CD8-positive, alpha-beta memory T cell (primary cell): ENCODE measurements around the gene SESN3. TPM values are rescaled to one million over a fixed set of nuclear protein-coding genes. Genes with fewer than 3 reads are reported as not detected.
A peak's percentile ranks its signal among the peaks of the same experiment; 100 is the strongest.

Source experiments
- CTCF ChIA-PET: fragments of 350-600 bp; sonication (Branson Sonifier 250); formaldehyde crosslinking; loops from one replicate; lab custom pipeline; 2021; ENCODE audit warnings: antibody characterized with exemption; lab: Charles Lee
- POLR2A ChIA-PET: fragments of 350-600 bp; sonication (Branson Sonifier 250); formaldehyde crosslinking; loops from one replicate; lab custom pipeline; 2021; ENCODE audit warnings: antibody characterized with exemption; lab: Charles Lee
- DNase-seq, 5 donors: peaks; one replicate each; pipeline versions ENCODE4 v3.0.0 to v3.0.0-alpha.2; 2020 to 2022; ENCODE audit warnings: mixed read lengths in 1 of 5
- H3K27ac ChIP-seq: one replicate; pipeline ENCODE4 v1.7.0; 2013; ENCODE audit warnings: low read depth, mild to moderate bottlenecking, low read length, moderate library complexity
- H3K27me3 ChIP-seq: 2 replicates; pipeline ENCODE4 v1.7.0; 2013; ENCODE audit warnings: low read length, mild to moderate bottlenecking; ENCODE audit not compliant: insufficient read depth, poor library complexity, severe bottlenecking
- H3K36me3 ChIP-seq: 2 replicates; pipeline ENCODE4 v1.7.0; 2013; ENCODE audit warnings: mild to moderate bottlenecking, low read length, moderate library complexity; ENCODE audit not compliant: insufficient read depth
- H3K4me1 ChIP-seq: 2 replicates; pipeline ENCODE4 v1.7.0; 2013; ENCODE audit warnings: mild to moderate bottlenecking, low read length, moderate library complexity; ENCODE audit not compliant: insufficient read depth
- H3K4me3 ChIP-seq: 2 replicates; pipeline ENCODE4 v1.7.0; 2013; ENCODE audit warnings: mild to moderate bottlenecking, low read length
- H3K9me3 ChIP-seq: 2 replicates; pipeline ENCODE4 v1.7.0; 2013; ENCODE audit warnings: mild to moderate bottlenecking, low read length
- H3K27ac Mint-ChIP-seq, 8 donors: one replicate each; pipeline ENCODE4 v1.8.0; 2020 to 2021; ENCODE audit warnings: mixed read lengths in 8 of 8, mild to moderate bottlenecking in 6 of 8, inconsistent platforms in 3 of 8, moderate library complexity in 3 of 8
- H3K27me3 Mint-ChIP-seq, 2 donors: one replicate each; pipeline ENCODE4 v1.8.0; 2020 to 2021; ENCODE audit warnings: mixed read lengths in 2 of 2, mild to moderate bottlenecking in 1 of 2, moderate library complexity in 1 of 2
- H3K36me3 Mint-ChIP-seq, 3 donors: one replicate each; pipeline ENCODE4 v1.8.0; 2020 to 2021; ENCODE audit warnings: mixed read lengths in 3 of 3, inconsistent platforms in 1 of 3, mild to moderate bottlenecking in 1 of 3
- H3K4me1 Mint-ChIP-seq, 3 donors: one replicate each; pipeline ENCODE4 v1.8.0; 2020 to 2021; ENCODE audit warnings: mixed read lengths in 3 of 3, inconsistent platforms in 1 of 3, mild to moderate bottlenecking in 1 of 3
- H3K4me3 Mint-ChIP-seq, 7 donors: one replicate each; pipeline ENCODE4 v1.8.0; 2020 to 2021; ENCODE audit warnings: mixed read lengths in 7 of 7, mild to moderate bottlenecking in 6 of 7, moderate library complexity in 4 of 7, inconsistent platforms in 2 of 7
- H3K9me3 Mint-ChIP-seq, 5 donors: one replicate each; pipeline ENCODE4 v1.8.0; 2020 to 2022; ENCODE audit warnings: mixed read lengths in 5 of 5, mild to moderate bottlenecking in 3 of 5, moderate library complexity in 2 of 5, inconsistent platforms in 1 of 5
- polyA plus RNA-seq: library from polyadenylated mRNA; unstranded; fragments of 300-500 nt; fragmentation: Illumina TruSeq; gene quantifications from one replicate; pipeline ENCODE4 v1.2.3, GENCODE V29; 2021
- total RNA-seq, 2 experiments: library from RNA; stranded (reverse); gene quantifications; one replicate each; pipeline ENCODE4 v1.2.3, GENCODE V29; 2021

The SESN3 gene
- total and polyA plus RNA-seq, 3 experiments from 2014 or later = 2.1 to 19.7 (median 18.8) TPM

- no peaks in the 10 kb centered on the region for H3K9me3 Mint-ChIP-seq
- H3K36me3 Mint-ChIP-seq = peaks cover 1 to 4% (median 4%) of the 10 kb centered on the region in 3 donors
- DNase-seq = no peak
- peaks cover 33 to 74% (median 54%) of the 10 kb centered on the region in 3 donors for H3K4me1 Mint-ChIP-seq
- Histone ChIP-seq H3K9me3 (no peaks in the 10 kb centered on the region), H3K27me3 (no peaks in the 10 kb centered on the region), H3K4me3 (no peak overlapping the region), H3K27ac (no peak overlapping the region), H3K4me1 (no peaks in the 10 kb centered on the region), H3K36me3 (no peaks in the 10 kb centered on the region)
- no peaks in the 10 kb centered on the region for H3K27me3 Mint-ChIP-seq
- no peak overlapping the region for H3K27ac Mint-ChIP-seq
- ChIA-PET POLR2A (interaction anchor here (1.3 kb wide), 1 partner anchor 15 kb away, joined by 3 read pairs; no protein-coding TSS in a partner anchor), CTCF (interaction anchor here (1.3 to 1.7 kb wide), 3 partner anchors 8 to 505 kb away, joined by 3 to 5 read pairs (median 5); partner anchors contain the start of gene SESN3)
- H3K4me3 Mint-ChIP-seq = no peak overlapping the region
These were observed 30.1 kb downstream of the SESN3 start for GRCh38 chr11:95200781-95201457.

DNA sequence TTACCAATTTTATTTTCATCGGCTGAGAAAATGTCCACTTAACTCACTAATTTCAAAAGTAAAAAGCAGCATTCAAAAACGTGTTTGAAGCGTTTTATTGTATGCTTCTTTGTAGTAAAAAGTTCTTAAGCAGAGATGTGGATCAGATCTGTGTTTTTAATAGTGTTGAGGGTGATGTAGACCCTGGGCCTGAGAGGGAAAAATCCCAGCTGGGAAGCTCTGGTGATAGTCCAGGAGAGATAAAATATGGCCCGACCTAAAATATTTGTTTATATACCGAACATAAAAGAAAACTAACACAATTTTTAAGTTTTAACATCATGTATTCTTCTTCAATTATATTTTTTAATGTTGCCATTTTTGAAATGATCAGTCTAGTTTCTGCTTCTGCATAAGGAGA lies 35.2 kb downstream of the SESN3 start:
- H3K36me3 ChIP-seq = peaks cover 8% of the 10 kb centered on the region
- Mint-ChIP-seq H3K4me3 (no peak overlapping the region), H3K4me1 (peaks cover 26 to 38% (median 32%) of the 10 kb centered on the region in 3 donors), H3K27me3 (no peaks in the 10 kb centered on the region), H3K9me3 (no peaks in the 10 kb centered on the region), H3K36me3 (peaks cover 6 to 24% (median 7%) of the 10 kb centered on the region in 3 donors), H3K27ac (no peak overlapping the region)
- H3K27me3 ChIP-seq = no peaks in the 10 kb centered on the region
- no peaks in the 10 kb centered on the region for H3K9me3 ChIP-seq
- CTCF ChIA-PET = interaction anchor here (0.7 kb wide), 1 partner anchor 510 kb away, joined by 3 read pairs; no protein-coding TSS in a partner anchor
- POLR2A ChIA-PET = no interaction called here
- no peaks in the 10 kb centered on the region for H3K4me1 ChIP-seq
- no peak overlapping the region for H3K27ac ChIP-seq
- H3K4me3 ChIP-seq = no peak overlapping the region
- no peak for DNase-seq

DNA sequence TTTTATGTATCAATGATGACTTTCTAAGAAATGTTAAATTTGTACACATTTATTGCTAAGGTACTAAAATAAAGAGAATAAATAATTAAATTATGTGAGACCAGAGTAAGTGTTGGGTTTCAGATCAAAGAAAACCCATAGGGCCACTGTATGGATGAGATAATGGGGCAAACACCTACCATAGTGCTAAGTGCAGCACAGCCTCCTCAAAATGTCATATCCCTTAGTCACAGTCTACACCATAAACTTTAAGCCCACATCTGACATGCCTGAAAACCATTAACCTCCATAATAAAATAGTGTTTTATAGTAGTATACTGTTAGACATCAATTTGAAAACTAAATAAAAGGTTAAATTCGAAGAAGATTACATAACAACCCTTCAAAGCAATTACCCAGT lies 37.5 kb downstream of the SESN3 start:
- no peaks in the 10 kb centered on the region for H3K9me3 Mint-ChIP-seq
- POLR2A ChIA-PET = no interaction called here
- Histone ChIP-seq H3K36me3 (peaks cover 12% of the 10 kb centered on the region), H3K4me1 (no peaks in the 10 kb centered on the region), H3K27me3 (no peaks in the 10 kb centered on the region), H3K27ac (no peak overlapping the region), H3K4me3 (no peak overlapping the region), H3K9me3 (no peaks in the 10 kb centered on the region)
- no peak for DNase-seq
- peaks cover 10 to 45% (median 22%) of the 10 kb centered on the region in 3 donors for H3K36me3 Mint-ChIP-seq
- CTCF ChIA-PET = interaction anchor here (1.0 kb wide), 1 partner anchor 8 kb away, joined by 3 read pairs; no protein-coding TSS in a partner anchor
- no peaks in the 10 kb centered on the region for H3K27me3 Mint-ChIP-seq
- H3K4me3 Mint-ChIP-seq = no peak overlapping the region
- H3K27ac Mint-ChIP-seq = no peak overlapping the region
- peaks cover 22 to 26% (median 26%) of the 10 kb centered on the region in 3 donors for H3K4me1 Mint-ChIP-seq

DNA sequence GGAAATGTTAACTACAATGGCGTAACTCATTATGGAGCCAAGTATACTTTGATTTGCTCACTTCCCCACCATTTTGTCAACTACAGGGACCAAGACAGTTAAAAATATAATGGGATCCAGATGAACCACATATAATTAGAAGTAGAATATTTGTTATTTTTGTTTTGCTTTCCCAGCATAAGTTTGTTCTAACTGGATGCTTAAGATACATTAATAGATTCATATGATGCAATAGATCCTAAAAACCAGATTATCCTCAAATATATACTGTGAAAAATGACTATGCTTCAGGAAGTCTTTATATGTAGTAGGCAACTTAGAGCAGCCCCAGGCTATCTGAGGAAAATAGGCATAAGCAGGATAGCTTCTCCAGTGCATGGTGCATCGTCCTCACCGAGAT lies 38.3 kb downstream of the SESN3 start:
- no peak for DNase-seq
- Mint-ChIP-seq H3K36me3 (peaks cover 10 to 50% (median 24%) of the 10 kb centered on the region in 3 donors), H3K9me3 (no peaks in the 10 kb centered on the region), H3K4me1 (peaks cover 19 to 22% (median 22%) of the 10 kb centered on the region in 3 donors), H3K4me3 (no peak overlapping the region), H3K27me3 (no peaks in the 10 kb centered on the region), H3K27ac (peak overlapping the region in 1 of 8 donors; percentile 2)
- no peaks in the 10 kb centered on the region for H3K9me3 ChIP-seq
- ChIA-PET CTCF (interaction anchor here (1.0 kb wide), 1 partner anchor 9 kb away, joined by 3 read pairs; no protein-coding TSS in a partner anchor), POLR2A (no interaction called here)
- peaks cover 12% of the 10 kb centered on the region for H3K36me3 ChIP-seq
- no peaks in the 10 kb centered on the region for H3K27me3 ChIP-seq
- H3K27ac ChIP-seq = no peak overlapping the region
- no peak overlapping the region for H3K4me3 ChIP-seq
- no peaks in the 10 kb centered on the region for H3K4me1 ChIP-seq

DNA sequence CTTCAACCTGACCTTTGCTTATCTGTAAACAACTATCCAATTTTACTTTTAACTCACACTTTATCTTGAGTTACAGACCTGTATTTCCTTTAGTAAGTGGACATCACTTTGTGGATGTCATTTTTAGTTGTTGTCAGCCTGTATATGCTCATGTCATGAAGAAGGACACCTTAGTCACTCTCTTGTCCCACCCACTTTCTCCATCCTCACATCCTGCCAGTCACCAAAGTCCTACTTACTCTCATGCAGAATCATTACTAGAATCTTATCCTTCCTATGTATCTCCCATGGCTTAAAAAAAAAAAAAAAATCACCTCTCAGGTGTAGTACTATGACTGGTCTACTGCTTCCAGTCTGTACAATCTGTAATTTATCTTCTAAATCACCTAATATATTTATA lies 43.3 kb downstream of the SESN3 start:
- Histone ChIP-seq H3K27ac (no peak overlapping the region), H3K27me3 (no peaks in the 10 kb centered on the region), H3K4me3 (no peak overlapping the region), H3K36me3 (peaks cover 16% of the 10 kb centered on the region), H3K4me1 (no peaks in the 10 kb centered on the region), H3K9me3 (no peaks in the 10 kb centered on the region)
- ChIA-PET POLR2A (no interaction called here), CTCF (no interaction called here)
- peak overlapping the region in 1 of 8 donors; percentile 59 for H3K27ac Mint-ChIP-seq
- peaks cover 3 to 13% (median 8%) of the 10 kb centered on the region in 3 donors for H3K4me1 Mint-ChIP-seq
- DNase-seq = no peak
- no peak overlapping the region for H3K4me3 Mint-ChIP-seq
- H3K27me3 Mint-ChIP-seq = no peaks in the 10 kb centered on the region
- H3K9me3 Mint-ChIP-seq = no peaks in the 10 kb centered on the region
- H3K36me3 Mint-ChIP-seq = peaks cover 16 to 66% (median 32%) of the 10 kb centered on the region in 3 donors

DNA sequence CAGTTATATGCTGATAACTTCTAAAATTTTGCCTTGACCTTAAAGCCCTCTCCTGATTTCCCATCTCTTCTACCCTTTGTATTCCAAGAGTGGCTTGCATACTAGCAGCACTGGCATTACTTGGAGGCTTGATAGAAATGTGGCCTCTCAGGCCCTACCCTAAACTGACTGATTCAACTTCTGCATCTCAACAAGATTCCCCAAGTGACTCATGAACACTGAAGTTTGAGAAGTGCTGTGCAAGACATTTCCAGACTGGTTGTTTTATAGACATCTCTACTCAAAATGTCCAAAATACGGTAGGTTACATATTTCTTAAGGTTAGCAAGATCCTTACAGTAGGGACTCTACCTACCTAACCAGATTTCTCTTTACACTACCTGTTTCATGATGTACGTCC lies 48.6 kb downstream of the SESN3 start:
- Mint-ChIP-seq H3K27ac (no peak overlapping the region), H3K9me3 (no peaks in the 10 kb centered on the region), H3K4me1 (peaks cover 2 to 11% (median 5%) of the 10 kb centered on the region in 3 donors), H3K27me3 (no peaks in the 10 kb centered on the region), H3K36me3 (peaks cover 10 to 54% (median 27%) of the 10 kb centered on the region in 3 donors), H3K4me3 (no peak overlapping the region)
- Histone ChIP-seq H3K4me1 (no peaks in the 10 kb centered on the region), H3K4me3 (no peak overlapping the region), H3K9me3 (no peaks in the 10 kb centered on the region), H3K27me3 (no peaks in the 10 kb centered on the region), H3K36me3 (peaks cover 12% of the 10 kb centered on the region), H3K27ac (no peak overlapping the region)
- POLR2A ChIA-PET = no interaction called here
- DNase-seq = no peak
- CTCF ChIA-PET = no interaction called here

- Histone ChIP-seq H3K9me3 (no peaks in the 10 kb centered on the region), H3K27me3 (no peaks in the 10 kb centered on the region), H3K4me1 (no peaks in the 10 kb centered on the region), H3K27ac (no peak overlapping the region), H3K36me3 (peaks cover 13% of the 10 kb centered on the region), H3K4me3 (no peak overlapping the region)
- Mint-ChIP-seq H3K36me3 (peaks cover 5 to 75% (median 30%) of the 10 kb centered on the region in 3 donors), H3K27me3 (no peaks in the 10 kb centered on the region), H3K9me3 (no peaks in the 10 kb centered on the region), H3K27ac (peak overlapping the region in 4 of 8 donors; percentile 0 to 50 (median 30)), H3K4me1 (no peaks in the 10 kb centered on the region), H3K4me3 (no peak overlapping the region)
- POLR2A ChIA-PET = interaction anchor here (0.7 kb wide), 1 partner anchor 1195 kb away, joined by 3 read pairs; no protein-coding TSS in a partner anchor
- DNase-seq = no peak
- CTCF ChIA-PET = interaction anchor here (1.4 kb wide), 1 partner anchor 21 kb away, joined by 3 read pairs; no protein-coding TSS in a partner anchor
These were observed 55.1 kb downstream of the SESN3 start for GRCh38 chr11:95175818-95176380.

GRCh38 chr11:95170294-95170693 lies 60.7 kb downstream of the SESN3 start:
- Mint-ChIP-seq H3K27me3 (no peaks in the 10 kb centered on the region), H3K27ac (no peak overlapping the region), H3K36me3 (peaks cover 0 to 38% (median 8%) of the 10 kb centered on the region in 3 donors), H3K4me1 (no peaks in the 10 kb centered on the region), H3K4me3 (no peak overlapping the region), H3K9me3 (no peaks in the 10 kb centered on the region)
- POLR2A ChIA-PET = no interaction called here
- Histone ChIP-seq H3K36me3 (peaks cover 3% of the 10 kb centered on the region), H3K27me3 (no peaks in the 10 kb centered on the region), H3K4me1 (no peaks in the 10 kb centered on the region), H3K4me3 (no peak overlapping the region), H3K9me3 (no peaks in the 10 kb centered on the region), H3K27ac (no peak overlapping the region)
- CTCF ChIA-PET = interaction anchor here (1.4 to 3.3 kb wide), 2 partner anchors 18 to 535 kb away, joined by 4 to 10 read pairs; no protein-coding TSS in a partner anchor
- no peak for DNase-seq
